ENCODE measurements around the gene ELMO1. TPM values are rescaled to one million over a fixed set of nuclear protein-coding genes. Genes with fewer than 3 reads are reported as not detected.

The ELMO1 gene
- total RNA-seq, 1 experiment from 2014 or later: 1.1 TPM

DNA sequence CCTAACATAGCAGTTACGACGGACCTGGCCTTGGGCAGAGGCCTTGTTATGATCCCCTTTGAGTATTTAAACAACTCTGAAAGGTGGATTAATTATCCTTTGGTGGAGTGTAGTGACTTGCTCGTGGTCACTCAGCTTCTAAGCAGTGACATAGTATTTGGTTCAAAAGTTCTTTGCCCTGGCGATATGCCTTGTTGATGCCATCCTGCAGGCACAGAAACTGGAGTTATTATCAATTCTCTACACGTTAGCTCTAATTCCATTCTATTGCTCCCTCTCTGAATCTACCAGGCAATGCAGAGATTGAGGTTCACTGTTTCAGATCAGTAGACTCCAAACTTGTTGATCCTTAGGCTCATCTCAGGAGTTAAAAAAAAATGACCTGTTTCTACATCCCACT is 32.5 kb upstream of the ELMO1 start:
- H3K79me2 ChIP-seq (ENCODE audit: insufficient read depth, low read length): no peaks in the 10 kb centered on the region
- H3K9me3 ChIP-seq (ENCODE audit: control insufficient read depth in 1 of 2, insufficient read depth in 1 of 2, low read depth in 1 of 2, low read length in 2 of 2): no peaks in the 10 kb centered on the region
- H4K20me1 ChIP-seq (ENCODE audit: insufficient read depth): no peaks in the 10 kb centered on the region
- no peak overlapping the region for H3K4me2 ChIP-seq (ENCODE audit: low read length)
- no peaks in the 10 kb centered on the region for H3K9me2 ChIP-seq (ENCODE audit: insufficient read depth)
- H3K9ac ChIP-seq (ENCODE audit: low read length): no peak overlapping the region
- TF ChIP-seq SIN3A (IDR thresholded peaks at IDR 0.05; ENCODE audit: low read depth) (no peak), YY1 (IDR thresholded peaks at IDR 0.05; ENCODE audit: extremely low read depth, insufficient replicate concordance, low read depth, low read length) (no peak)
- ATAC-seq (no peak), DNase-seq (ENCODE audit: low read depth, low spot score) (no peak)
- ChIA-PET POLR2A (no interaction called here), RAD21 (ENCODE audit: low non-redundant PET in 1 of 2, low total read pairs in 2 of 2, uncharacterized antibody in 2 of 2, unreplicated experiment in 2 of 2) (no interaction called here), CTCF (no interaction called here)
- H3K4me3 ChIP-seq (replicated peaks in 1 of 2; ENCODE audit: low read depth in 1 of 2, low read length in 2 of 2): no peak overlapping the region
- no peaks in the 10 kb centered on the region for H3K4me1 ChIP-seq (ENCODE audit: control insufficient read depth in 1 of 2, insufficient read depth in 2 of 2, low read length in 2 of 2)
- H3K27me3 ChIP-seq (ENCODE audit: insufficient read depth, low read length): peaks cover 14% of the 10 kb centered on the region
- no peak overlapping the region for H3K27ac ChIP-seq (ENCODE audit: low read depth, low read length)
- no peak overlapping the region for H2AFZ ChIP-seq (ENCODE audit: low read depth, low read length, poor library complexity, severe bottlenecking)
- intact Hi-C loops (cut with micrococcal nuclease): no loop called here
- H3K36me3 ChIP-seq (ENCODE audit: control insufficient read depth in 1 of 2, insufficient read depth in 2 of 2, low read length in 2 of 2): no peaks in the 10 kb centered on the region
- BruUV-seq (replicated peaks): no TSS peak

DNA sequence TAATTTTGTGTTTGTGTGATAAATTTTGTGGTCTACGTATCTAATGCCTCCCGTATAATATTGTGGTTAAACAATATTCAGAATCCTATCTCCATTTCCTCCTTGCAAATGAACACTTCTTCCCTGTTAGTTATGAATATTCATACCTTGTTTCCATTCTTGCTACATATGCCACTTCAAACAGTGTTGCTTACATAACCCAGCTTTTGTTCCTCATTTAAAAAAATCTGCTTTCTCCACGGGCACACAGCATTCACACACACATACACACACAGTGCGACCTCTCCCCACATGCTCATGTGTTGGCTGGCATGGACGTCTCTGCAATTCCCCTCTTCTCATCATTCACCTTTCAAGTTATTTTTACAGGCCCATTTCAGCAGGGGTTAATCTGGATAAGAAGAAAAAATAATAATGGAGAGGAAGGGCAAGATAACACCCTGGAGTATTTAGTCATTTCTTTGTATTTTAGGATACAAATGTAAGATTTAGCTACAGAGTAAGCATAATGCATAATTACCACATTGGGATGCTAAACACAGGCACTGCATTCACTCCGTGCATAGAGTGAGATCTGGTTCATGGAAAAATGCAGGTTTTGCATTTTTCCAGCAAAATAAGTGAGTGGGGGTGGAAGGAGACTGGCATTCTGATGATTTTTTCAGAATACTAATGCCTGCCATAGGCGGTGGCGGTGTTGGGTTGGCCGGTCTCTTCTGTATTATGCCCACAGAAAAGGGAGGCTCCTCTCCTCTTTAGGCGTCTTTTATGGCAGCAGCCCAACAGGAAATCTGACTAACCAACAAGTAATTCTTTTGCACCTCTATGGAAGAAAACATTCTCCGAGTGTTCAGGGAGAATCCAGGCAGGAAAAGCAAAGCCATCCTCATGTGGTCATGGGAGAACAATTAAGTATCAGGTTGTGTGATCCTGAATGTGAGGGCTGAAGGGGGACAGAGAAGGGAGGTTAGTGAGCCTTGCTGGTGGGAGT is 31.7 kb upstream of the ELMO1 start:
- ChIA-PET POLR2A (no interaction called here), RAD21 (ENCODE audit: low non-redundant PET in 1 of 2, low total read pairs in 2 of 2, uncharacterized antibody in 2 of 2, unreplicated experiment in 2 of 2) (no interaction called here), CTCF (no interaction called here)
- Histone ChIP-seq H3K4me3 (replicated peaks in 1 of 2; ENCODE audit: low read depth in 1 of 2, low read length in 2 of 2) (no peak overlapping the region), H3K9ac (ENCODE audit: low read length) (no peak overlapping the region), H3K9me3 (ENCODE audit: control insufficient read depth in 1 of 2, insufficient read depth in 1 of 2, low read depth in 1 of 2, low read length in 2 of 2) (no peaks in the 10 kb centered on the region), H3K4me1 (ENCODE audit: control insufficient read depth in 1 of 2, insufficient read depth in 2 of 2, low read length in 2 of 2) (no peaks in the 10 kb centered on the region), H3K79me2 (ENCODE audit: insufficient read depth, low read length) (no peaks in the 10 kb centered on the region), H3K9me2 (ENCODE audit: insufficient read depth) (no peaks in the 10 kb centered on the region), H3K27me3 (ENCODE audit: insufficient read depth, low read length) (peaks cover 17% of the 10 kb centered on the region), H3K36me3 (ENCODE audit: control insufficient read depth in 1 of 2, insufficient read depth in 2 of 2, low read length in 2 of 2) (no peaks in the 10 kb centered on the region), H2AFZ (ENCODE audit: low read depth, low read length, poor library complexity, severe bottlenecking) (no peak overlapping the region), H3K4me2 (ENCODE audit: low read length) (no peak overlapping the region), H3K27ac (ENCODE audit: low read depth, low read length) (no peak overlapping the region), H4K20me1 (ENCODE audit: insufficient read depth) (no peaks in the 10 kb centered on the region)
- DNase-seq (ENCODE audit: low read depth, low spot score): no peak
- ATAC-seq: no peak
- intact Hi-C loops (cut with micrococcal nuclease): no loop called here
- no TSS peak for BruUV-seq (replicated peaks)
- TF ChIP-seq RAD21 (IDR thresholded peaks at IDR 0.05; ENCODE audit: low read depth): no peak
- TF ChIP-seq, protein P1, sequence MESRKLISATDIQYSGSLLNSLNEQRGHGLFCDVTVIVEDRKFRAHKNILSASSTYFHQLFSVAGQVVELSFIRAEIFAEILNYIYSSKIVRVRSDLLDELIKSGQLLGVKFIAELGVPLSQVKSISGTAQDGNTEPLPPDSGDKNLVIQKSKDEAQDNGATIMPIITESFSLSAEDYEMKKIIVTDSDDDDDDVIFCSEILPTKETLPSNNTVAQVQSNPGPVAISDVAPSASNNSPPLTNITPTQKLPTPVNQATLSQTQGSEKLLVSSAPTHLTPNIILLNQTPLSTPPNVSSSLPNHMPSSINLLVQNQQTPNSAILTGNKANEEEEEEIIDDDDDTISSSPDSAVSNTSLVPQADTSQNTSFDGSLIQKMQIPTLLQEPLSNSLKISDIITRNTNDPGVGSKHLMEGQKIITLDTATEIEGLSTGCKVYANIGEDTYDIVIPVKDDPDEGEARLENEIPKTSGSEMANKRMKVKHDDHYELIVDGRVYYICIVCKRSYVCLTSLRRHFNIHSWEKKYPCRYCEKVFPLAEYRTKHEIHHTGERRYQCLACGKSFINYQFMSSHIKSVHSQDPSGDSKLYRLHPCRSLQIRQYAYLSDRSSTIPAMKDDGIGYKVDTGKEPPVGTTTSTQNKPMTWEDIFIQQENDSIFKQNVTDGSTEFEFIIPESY (IDR thresholded peaks at IDR 0.05; ENCODE audit: extremely low read depth, insufficient replicate concordance, low read length): no peak
- TF ChIP-seq, protein P2, sequence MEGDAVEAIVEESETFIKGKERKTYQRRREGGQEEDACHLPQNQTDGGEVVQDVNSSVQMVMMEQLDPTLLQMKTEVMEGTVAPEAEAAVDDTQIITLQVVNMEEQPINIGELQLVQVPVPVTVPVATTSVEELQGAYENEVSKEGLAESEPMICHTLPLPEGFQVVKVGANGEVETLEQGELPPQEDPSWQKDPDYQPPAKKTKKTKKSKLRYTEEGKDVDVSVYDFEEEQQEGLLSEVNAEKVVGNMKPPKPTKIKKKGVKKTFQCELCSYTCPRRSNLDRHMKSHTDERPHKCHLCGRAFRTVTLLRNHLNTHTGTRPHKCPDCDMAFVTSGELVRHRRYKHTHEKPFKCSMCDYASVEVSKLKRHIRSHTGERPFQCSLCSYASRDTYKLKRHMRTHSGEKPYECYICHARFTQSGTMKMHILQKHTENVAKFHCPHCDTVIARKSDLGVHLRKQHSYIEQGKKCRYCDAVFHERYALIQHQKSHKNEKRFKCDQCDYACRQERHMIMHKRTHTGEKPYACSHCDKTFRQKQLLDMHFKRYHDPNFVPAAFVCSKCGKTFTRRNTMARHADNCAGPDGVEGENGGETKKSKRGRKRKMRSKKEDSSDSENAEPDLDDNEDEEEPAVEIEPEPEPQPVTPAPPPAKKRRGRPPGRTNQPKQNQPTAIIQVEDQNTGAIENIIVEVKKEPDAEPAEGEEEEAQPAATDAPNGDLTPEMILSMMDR (IDR thresholded peaks at IDR 0.05 in 2 of 3, conservative IDR thresholded peaks at IDR 0.05 in 1 of 3; ENCODE audit: borderline replicate concordance in 1 of 3, insufficient read depth in 1 of 3, low read depth in 2 of 3, low read length in 2 of 3): no peak
- TF ChIP-seq POLR2A (IDR thresholded peaks at IDR 0.05; ENCODE audit: borderline replicate concordance, extremely low read depth, insufficient read depth, insufficient read length): no peak
- TF ChIP-seq YY1 (IDR thresholded peaks at IDR 0.05; ENCODE audit: extremely low read depth, insufficient replicate concordance, low read depth, low read length): no peak
- TF ChIP-seq MAX (IDR thresholded peaks at IDR 0.05): no peak
- TF ChIP-seq JUND (IDR thresholded peaks at IDR 0.05): no peak
- no peak for TF ChIP-seq EZH2 (IDR thresholded peaks at IDR 0.05)
- TF ChIP-seq FOSL1 (IDR thresholded peaks at IDR 0.05; ENCODE audit: low read depth): no peak
